Heart left ventricle (tissue), 13 donors: ENCODE measurements around the gene NDOR1.

ENCODE experiments used
- POLR2A ChIP-seq, 2 donors: fragments of 450-650 bp; IDR thresholded peaks; one replicate each; pipeline ENCODE4 v1.6.1; 2017; ENCODE audit warnings: antibody characterized with exemption in 2 of 2, mild to moderate bottlenecking in 2 of 2, moderate library complexity in 2 of 2
- TF ChIP-seq, protein P1 (sequence below), 12 donors: fragments of 200-600 bp; sonication (generic) in 4 of 12; IDR thresholded peaks; one replicate each; pipeline versions ENCODE4 v1.5.0 to v1.8.0; 2018 to 2022; ENCODE audit warnings: antibody characterized with exemption in 12 of 12, mild to moderate bottlenecking in 5 of 12
- donor health status: ischemic (EF 13 %, LVEDD 7.1; RV severe dilation, severe dysfunction).
- donor health status: DM: no; HTN: yes; CAD: no.
- donor health status: DM: no; HTN: no; CAD: no.
- donor health status: ischemic (EF 25% LVEDD 6.9; RV normal size, moderate dysfunction).
- donor health status: ischemic (EF 25% LVEDD 5.7; RV mildly dilated, moderate dysfunction).
- donor health status: ischemic (EF 35%, LVEDD 5.7; RV mildly dilated, moderate dysfunction).
- donor health status: nonischemic (EF 11% LVEDD 7.7; RV severe dilation, severe dysfunction).
- donor health status: DM: yes; HTN: yes; CAD: no.
- donor health status: PGD.
- donor health status: ischemic (EF 29% LVEDD 5.4; RV normal size, mild dysfunction).
- donor health status: nonischemic (EF 23%, LVEDD 6.1; RV moderate dilation, normal function).

DNA sequence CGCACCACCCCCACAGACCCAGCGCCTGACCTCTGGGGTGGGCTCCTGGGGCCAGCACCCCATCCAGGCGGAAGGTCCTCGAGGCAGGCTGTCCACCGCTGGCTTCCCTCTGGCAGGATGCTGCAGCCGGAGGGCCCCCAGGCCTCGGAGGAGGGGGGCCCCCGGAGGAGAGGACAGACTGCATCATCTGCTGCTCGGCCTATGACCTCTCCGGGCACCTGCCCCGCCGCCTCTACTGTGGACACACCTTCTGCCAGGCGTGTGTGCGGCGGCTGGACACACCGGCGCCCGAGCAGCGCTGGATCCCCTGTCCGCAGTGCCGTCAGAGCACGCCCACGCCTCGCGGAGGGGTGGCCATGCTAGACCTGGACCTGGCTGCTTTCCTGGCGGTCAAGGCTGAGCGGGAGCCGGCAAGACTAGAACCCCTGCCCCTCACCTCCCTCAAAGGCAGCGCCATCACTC, 23.0 kb downstream of the NDOR1 start:
- TF ChIP-seq, protein P1, sequence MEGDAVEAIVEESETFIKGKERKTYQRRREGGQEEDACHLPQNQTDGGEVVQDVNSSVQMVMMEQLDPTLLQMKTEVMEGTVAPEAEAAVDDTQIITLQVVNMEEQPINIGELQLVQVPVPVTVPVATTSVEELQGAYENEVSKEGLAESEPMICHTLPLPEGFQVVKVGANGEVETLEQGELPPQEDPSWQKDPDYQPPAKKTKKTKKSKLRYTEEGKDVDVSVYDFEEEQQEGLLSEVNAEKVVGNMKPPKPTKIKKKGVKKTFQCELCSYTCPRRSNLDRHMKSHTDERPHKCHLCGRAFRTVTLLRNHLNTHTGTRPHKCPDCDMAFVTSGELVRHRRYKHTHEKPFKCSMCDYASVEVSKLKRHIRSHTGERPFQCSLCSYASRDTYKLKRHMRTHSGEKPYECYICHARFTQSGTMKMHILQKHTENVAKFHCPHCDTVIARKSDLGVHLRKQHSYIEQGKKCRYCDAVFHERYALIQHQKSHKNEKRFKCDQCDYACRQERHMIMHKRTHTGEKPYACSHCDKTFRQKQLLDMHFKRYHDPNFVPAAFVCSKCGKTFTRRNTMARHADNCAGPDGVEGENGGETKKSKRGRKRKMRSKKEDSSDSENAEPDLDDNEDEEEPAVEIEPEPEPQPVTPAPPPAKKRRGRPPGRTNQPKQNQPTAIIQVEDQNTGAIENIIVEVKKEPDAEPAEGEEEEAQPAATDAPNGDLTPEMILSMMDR (IDR thresholded peaks at IDR 0.05), result no peak
- no peak for TF ChIP-seq POLR2A (IDR thresholded peaks at IDR 0.05)
